ENCODE results near the gene NUP205. TPM values are rescaled to one million over a fixed set of nuclear protein-coding genes. Genes with fewer than 3 reads are reported as not detected.
"Not testable (repeated sequence)": the region's sequence is repeated elsewhere in the genome, so short reads cannot be mapped to it uniquely, and the experiment has no call there.

The NUP205 gene
- total and polyA plus RNA-seq, 2 of the 13 experiments (the other 11 are each of a cell fraction or from before 2014, with no cell fraction given): 46.2 to 87.2 TPM

DNA sequence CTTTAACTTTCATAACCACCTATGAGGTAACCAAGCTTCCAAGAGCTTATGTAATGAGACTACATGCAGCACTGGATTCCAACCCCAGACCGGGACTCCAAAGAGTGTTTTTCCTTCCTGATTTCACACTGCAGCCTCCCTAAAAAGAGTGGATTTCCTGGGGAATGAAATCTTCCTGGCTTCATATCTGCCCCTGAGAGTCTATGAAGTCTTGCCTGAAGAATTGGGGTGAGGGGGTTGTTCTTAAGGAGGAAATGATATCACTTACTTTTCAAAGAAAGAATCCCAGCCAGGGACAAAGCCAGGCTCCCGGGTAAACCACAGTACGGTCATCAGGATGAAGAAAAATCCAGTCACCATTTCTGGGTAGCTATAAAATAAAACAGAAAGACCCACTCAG lies 134.3 kb downstream of the NUP205 start:
- no peak overlapping the region for H3K4me2 ChIP-seq (ENCODE audit: low read depth, low read length)
- H3K36me3 ChIP-seq (replicated peaks in 1 of 2; ENCODE audit: control insufficient read depth in 1 of 2, insufficient read depth in 2 of 2, low read length in 2 of 2): no peaks in the 10 kb centered on the region
- no peak overlapping the region for H2AFZ ChIP-seq (ENCODE audit: low read length)
- no peak overlapping the region for H3K4me3 ChIP-seq (replicated peaks in 1 of 3; ENCODE audit: insufficient read depth in 1 of 3, low read depth in 2 of 3, low read length in 3 of 3)
- H3K27me3 ChIP-seq (ENCODE audit: control insufficient read depth in 1 of 2, insufficient read depth in 2 of 2, low read length in 2 of 2): no peaks in the 10 kb centered on the region
- no TSS peak for BruUV-seq (replicated peaks)
- H4K20me1 ChIP-seq (ENCODE audit: insufficient read depth, low read length): no peaks in the 10 kb centered on the region
- ChIA-PET POLR2A (no interaction called here), CTCF (ENCODE audit: low intra/inter-chr PET ratio, low total read pairs) (no interaction called here)
- no peaks in the 10 kb centered on the region for H3K79me2 ChIP-seq (ENCODE audit: insufficient read depth, low read length)
- FAIRE-seq: no peak
- peaks cover 8% of the 10 kb centered on the region; the same call in 1 of the 2 replicates for H3K4me1 ChIP-seq (ENCODE audit: insufficient read depth, low read length)
- no peak for TF ChIP-seq REL (CRISPR knock-in tag; conservative IDR thresholded peaks at IDR 0.05)
- no peak for TF ChIP-seq FOXJ3 (CRISPR knock-in tag; IDR thresholded peaks at IDR 0.05; ENCODE audit: borderline replicate concordance)
- no peak for TF ChIP-seq MXI1 (IDR thresholded peaks at IDR 0.05; ENCODE audit: borderline replicate concordance, low read depth, low read length)
- TF ChIP-seq ZNF747 (CRISPR knock-in tag; IDR thresholded peaks at IDR 0.05; ENCODE audit: borderline replicate concordance): no peak
- TF ChIP-seq KLF13 (CRISPR knock-in tag; IDR thresholded peaks at IDR 0.05): no peak
- no peak for TF ChIP-seq NFIC (IDR thresholded peaks at IDR 0.05; ENCODE audit: low read length)
- TF ChIP-seq TBL1XR1 (IDR thresholded peaks at IDR 0.05; ENCODE audit: borderline replicate concordance, low read length, partially characterized antibody): no peak
- TF ChIP-seq SOX13 (IDR thresholded peaks at IDR 0.05): no peak
- no peak for TF ChIP-seq SOX13 (CRISPR knock-in tag; conservative IDR thresholded peaks at IDR 0.05 in 1 of 2, IDR thresholded peaks at IDR 0.05 in 1 of 2)
- TF ChIP-seq, protein P1, sequence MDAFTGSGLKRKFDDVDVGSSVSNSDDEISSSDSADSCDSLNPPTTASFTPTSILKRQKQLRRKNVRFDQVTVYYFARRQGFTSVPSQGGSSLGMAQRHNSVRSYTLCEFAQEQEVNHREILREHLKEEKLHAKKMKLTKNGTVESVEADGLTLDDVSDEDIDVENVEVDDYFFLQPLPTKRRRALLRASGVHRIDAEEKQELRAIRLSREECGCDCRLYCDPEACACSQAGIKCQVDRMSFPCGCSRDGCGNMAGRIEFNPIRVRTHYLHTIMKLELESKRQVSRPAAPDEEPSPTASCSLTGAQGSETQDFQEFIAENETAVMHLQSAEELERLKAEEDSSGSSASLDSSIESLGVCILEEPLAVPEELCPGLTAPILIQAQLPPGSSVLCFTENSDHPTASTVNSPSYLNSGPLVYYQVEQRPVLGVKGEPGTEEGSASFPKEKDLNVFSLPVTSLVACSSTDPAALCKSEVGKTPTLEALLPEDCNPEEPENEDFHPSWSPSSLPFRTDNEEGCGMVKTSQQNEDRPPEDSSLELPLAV (CRISPR knock-in tag; conservative IDR thresholded peaks at IDR 0.05; ENCODE audit: low read depth): no peak
- H3K9me3 ChIP-seq (ENCODE audit: low read length): no peaks in the 10 kb centered on the region
- intact Hi-C loops (cut with micrococcal nuclease; ENCODE audit: unreplicated experiment): no loop called here
- no peak overlapping the region for H3K9ac ChIP-seq (ENCODE audit: insufficient read depth, low read depth, low read length)
- WGBS (ENCODE audit: low lambda C conversion rate): 89% methylated on average over 3 of the region's 3 CpGs
- no peak for ATAC-seq
- DNase-seq (ENCODE audit: low spot score): no peak
- no peak overlapping the region for H3K27ac ChIP-seq (ENCODE audit: extremely low read length, insufficient read depth, low read length)
- in situ Hi-C loops (cut with HindIII; ENCODE audit: extremely low pct_ligation_motif_present, low pct_unique_long_range_greater_than_20kb): no loop called here

DNA sequence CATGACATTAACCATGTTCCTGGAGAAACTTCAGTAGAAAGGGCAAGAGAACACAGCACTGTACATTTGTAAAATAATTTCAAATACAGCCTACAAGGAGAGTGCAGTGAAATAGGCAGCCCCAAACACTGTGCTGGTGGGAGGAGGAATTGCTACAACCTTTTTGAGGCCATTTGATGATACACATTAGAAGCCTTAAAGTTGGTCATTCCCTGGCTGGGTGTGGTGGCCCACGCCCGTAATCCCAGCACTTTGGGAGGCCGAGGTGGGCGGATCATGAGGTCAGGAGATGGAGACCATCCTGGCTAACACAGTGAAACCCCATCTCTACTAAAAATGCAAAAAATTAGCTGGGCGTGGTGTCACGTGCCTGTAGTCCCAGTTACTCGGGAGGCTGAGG lies 134.9 kb downstream of the NUP205 start:
- H3K27me3 ChIP-seq (ENCODE audit: control insufficient read depth in 1 of 2, insufficient read depth in 2 of 2, low read length in 2 of 2); H3K9me3 ChIP-seq (ENCODE audit: low read length); H3K79me2 ChIP-seq (ENCODE audit: insufficient read depth, low read length); DNase-seq (ENCODE audit: low spot score); H3K27ac ChIP-seq (ENCODE audit: extremely low read length, insufficient read depth, low read length); H3K36me3 ChIP-seq (replicated peaks in 1 of 2; ENCODE audit: control insufficient read depth in 1 of 2, insufficient read depth in 2 of 2, low read length in 2 of 2); FAIRE-seq; H2AFZ ChIP-seq (ENCODE audit: low read length); ATAC-seq; H3K9ac ChIP-seq (ENCODE audit: insufficient read depth, low read depth, low read length); H4K20me1 ChIP-seq (ENCODE audit: insufficient read depth, low read length); intact Hi-C loops (cut with micrococcal nuclease; ENCODE audit: unreplicated experiment); POLR2A ChIA-PET; H3K4me3 ChIP-seq (replicated peaks in 1 of 3; ENCODE audit: insufficient read depth in 1 of 3, low read depth in 2 of 3, low read length in 3 of 3); H3K4me1 ChIP-seq (ENCODE audit: insufficient read depth, low read length); CTCF ChIA-PET (ENCODE audit: low intra/inter-chr PET ratio, low total read pairs); in situ Hi-C loops (cut with HindIII; ENCODE audit: extremely low pct_ligation_motif_present, low pct_unique_long_range_greater_than_20kb); BruUV-seq (replicated peaks); H3K4me2 ChIP-seq (ENCODE audit: low read depth, low read length): not testable (repeated sequence)
- 89% methylated on average over 5 of the region's 7 CpGs for WGBS (ENCODE audit: low lambda C conversion rate)

All from HepG2 (cell line).